ENCODE results near the gene RALA.
A peak's percentile ranks its signal among the peaks of the same experiment; 100 is the strongest.
"Not testable (repeated sequence)": the region's sequence is repeated elsewhere in the genome, so short reads cannot be mapped to it uniquely, and the experiment has no call there.

The RALA gene

DNA sequence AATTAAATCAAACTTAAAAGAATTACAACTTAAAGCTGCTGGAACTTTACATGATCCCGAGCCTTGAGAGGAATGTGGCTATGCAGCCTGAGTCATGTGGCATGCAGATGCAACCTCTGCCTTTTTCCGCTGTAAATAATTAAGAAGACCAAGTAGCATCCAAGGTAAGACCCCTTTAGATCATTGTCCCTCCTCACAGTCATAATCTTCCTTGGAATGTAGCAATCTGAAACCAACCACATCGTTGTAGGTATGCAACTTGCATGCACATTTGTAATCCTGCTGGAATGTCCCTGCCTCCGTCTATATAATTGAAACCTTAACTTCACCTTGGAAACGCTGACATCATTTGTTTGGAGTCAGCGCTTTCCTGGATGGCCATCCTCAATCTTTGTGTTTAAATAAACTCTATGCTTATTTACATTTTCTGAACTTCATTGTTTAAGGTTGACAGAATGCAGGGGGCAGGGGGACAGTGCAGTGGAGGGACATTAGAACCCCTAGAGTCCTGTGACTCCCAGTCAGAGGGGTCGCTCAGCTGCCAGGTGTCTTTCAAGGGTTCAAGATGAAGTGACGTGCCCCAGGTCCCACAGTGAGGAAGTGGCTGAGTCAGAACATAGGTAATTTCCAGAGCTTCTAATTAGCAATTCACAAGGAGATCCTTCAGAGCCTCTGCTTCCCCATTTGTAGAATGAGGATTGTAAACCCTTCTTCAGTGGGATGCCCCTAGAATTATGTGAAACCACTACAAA is 110.7 kb downstream of the RALA start:
- DNase-seq, result peak; percentile 90

- DNase-seq, result no peak
Observed at GRCh38 chr7:39734633-39735004, 111.2 kb downstream of the RALA start.

- peak; percentile 27 for DNase-seq
Observed at GRCh38 chr7:39735903-39736302, 112.5 kb downstream of the RALA start.

- DNase-seq, result peak; percentile 39
Observed at GRCh38 chr7:39741942-39742623, 118.7 kb downstream of the RALA start.

DNA sequence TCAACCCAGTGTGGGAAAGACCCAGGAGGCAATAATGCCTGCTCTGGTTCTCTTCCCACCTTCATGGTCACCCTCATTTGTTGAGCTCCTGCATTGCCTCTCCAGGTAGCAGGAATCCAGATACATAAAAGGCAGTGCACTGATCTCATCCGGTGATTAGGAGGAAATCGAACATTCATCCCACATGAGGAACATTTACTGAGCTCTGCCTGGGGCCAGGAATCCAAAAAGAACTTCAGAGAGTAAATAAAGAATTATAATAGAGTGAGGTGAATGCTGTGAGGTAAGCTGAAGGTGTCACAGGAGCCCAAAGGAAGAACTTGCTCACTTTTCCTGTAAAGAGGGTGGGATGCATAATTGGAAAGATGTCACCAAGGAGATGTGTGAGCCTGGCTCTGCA is 121.2 kb downstream of the RALA start:
- no peak for DNase-seq

DNA sequence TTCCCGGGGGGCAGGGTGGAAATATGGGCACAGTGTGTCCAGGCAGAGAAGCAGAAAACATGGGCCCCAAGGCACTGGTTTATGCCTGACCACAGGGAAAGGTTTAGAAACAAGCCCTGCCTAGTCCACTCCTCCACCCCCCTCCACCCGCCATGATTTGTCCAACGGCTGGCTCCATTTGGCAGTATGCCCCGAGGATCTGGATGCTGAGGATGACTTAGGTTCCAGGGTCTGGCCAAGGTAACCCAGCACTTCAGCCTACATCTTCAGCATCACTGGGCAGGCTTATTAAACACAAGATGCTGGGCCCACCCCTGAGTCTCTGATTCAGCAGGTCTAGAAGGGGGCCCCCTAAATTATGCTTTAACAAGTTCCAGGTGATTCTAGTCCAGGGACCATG is 121.9 kb downstream of the RALA start:
- DNase-seq, result no peak

GRCh38 chr7:39746103-39746819 is 122.9 kb downstream of the RALA start:
- DNase-seq, result peak; percentile 80

DNA sequence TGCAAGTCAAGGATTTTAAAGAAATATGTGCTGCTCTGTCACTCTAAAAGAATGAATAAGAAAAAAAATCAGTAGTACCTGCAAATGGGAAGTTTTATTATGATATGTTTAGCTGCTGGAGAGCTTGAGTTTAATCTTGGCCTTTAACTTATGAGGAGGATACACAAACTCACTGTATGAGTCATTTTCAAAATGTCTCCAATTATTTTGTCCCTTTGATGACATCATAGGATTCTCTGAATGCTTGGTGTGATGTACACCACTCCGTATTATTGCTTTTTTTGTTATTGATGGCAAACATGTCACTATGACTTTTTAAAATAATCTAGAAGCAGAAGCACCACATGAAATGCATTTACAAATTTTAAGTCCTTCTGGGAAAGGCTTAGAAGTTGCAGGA is 125.8 kb downstream of the RALA start:
- peak; percentile 34 for DNase-seq

- DNase-seq, result no peak
Observed at GRCh38 chr7:39749717-39750116, 126.3 kb downstream of the RALA start.

GRCh38 chr7:39750253-39751077 is 127.1 kb downstream of the RALA start:
- no peak for DNase-seq

- not testable (repeated sequence) for DNase-seq
Observed at GRCh38 chr7:39753237-39753636, 129.9 kb downstream of the RALA start.

DNA sequence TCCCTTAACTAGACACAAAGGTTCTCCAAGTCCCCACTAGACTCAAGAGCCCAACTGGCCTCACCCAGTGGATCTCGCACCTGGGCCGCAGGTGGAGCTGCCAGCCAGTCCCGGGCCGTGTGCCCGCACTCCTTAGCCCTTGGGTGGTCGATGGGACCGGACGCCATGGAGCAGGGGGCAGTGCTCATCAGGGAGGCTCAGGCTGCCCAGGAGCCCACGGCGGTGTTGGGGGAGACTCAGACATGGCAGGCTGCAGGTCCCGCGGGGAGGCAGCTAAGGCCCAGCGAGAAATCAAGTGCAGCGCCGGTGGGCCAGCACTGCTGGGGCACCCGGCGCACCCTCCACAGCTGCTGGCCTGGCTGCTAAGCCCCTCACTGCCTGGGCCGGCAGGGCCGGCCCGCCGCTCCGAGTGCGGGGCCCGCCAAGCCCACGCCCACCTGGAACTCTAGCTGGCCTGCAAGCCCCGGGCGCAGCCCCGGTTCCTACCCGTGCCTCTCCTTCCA is 130.5 kb downstream of the RALA start:
- no peak for DNase-seq

DNA sequence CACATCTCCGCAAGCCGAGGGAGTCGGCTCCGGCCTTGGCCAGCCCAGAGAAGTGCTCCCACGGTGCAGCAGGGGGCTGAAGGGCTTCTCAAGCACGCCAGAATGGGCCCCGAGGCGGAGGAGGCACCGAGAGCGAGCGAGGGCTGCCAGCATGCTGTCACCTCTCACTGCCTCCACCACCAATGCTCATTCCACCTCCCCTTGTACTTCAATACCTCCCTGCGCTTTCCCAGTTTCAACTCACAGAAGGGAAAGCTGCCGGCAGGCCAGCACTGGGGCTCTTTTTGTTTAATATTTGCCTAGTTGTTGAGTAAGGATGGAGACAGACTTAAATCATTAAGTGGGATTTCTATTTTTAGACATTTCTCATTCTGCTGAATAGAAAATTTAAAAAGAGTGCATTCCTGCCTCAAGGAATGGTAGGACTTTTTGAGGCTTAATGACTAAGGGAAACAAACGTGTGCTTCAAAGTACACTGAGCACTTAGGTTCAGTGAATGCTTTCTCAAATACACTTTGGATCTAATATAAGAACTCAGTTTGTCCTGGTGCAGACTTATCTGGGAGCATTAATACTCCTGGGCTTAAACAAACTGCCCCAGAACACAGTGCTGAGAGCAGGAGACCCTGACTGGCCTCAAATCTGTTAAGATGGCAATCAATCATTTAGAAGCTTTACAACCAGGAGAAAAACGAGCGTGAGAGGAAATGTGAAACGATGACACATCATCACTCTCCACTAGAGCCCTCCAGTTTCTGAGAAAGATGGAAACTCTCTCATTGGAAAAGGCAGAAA is 131.2 kb downstream of the RALA start:
- peak; percentile 12 for DNase-seq

DNA sequence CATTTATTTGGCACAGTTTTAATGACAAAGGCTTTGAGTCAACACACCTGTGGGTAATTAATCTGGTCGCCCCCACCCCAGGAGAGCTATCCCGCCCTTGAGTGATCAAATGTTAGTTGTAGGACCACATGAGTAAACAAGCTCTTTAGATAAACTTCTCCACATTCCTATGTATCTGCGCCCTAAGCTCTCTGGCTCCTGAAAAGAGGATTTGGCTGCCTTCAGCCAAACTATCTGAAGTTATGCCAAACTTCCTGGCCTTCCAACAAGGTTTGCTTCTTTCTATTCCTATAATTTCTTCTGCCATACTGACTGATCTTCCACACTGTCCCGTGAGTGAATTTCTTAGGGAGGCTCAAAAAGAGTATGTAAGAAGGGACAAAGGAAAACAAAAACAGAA is 134.2 kb downstream of the RALA start:
- no peak for DNase-seq
